Stimulated activated CD4-positive, alpha-beta T cell treated with anti-CD3 and anti-CD28 coated beads, Interleukin-4, amount 100 ng/mL, for 24 hours (primary cell): Measurements from ENCODE around the gene PITPNM2.
A peak's percentile ranks its signal among the peaks of the same experiment; 100 is the strongest.
"Not testable (repeated sequence)": the region's sequence is repeated elsewhere in the genome, so short reads cannot be mapped to it uniquely, and the experiment has no call there.

Experiments
- DNase-seq: peaks from one replicate; pipeline ENCODE4 v3.0.0-alpha.2; 2020

The PITPNM2 gene

DNA sequence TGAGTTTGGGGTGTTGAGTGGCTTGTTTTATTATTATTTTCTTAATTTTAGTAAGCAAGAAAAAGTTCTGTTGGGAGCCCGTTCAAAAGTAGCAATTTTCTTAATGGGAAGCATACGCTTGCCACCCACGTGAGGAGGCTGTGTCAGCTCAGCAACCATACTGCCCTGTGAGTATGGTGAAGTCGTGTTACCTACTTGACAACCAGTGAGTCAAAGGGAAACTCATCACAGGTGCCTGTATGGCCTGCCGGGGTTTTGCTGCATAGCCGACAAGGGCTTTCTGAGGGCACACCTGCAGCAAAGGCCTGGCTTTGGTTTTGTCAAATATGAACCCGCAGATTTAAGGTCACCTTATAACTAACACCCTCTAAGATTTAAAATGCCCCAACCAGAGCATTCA is 31.1 kb downstream of the PITPNM2 start:
- DNase-seq = peak; percentile 50

GRCh38 chr12:123118497-123118896 is 32.4 kb downstream of the PITPNM2 start:
- no peak for DNase-seq

DNA sequence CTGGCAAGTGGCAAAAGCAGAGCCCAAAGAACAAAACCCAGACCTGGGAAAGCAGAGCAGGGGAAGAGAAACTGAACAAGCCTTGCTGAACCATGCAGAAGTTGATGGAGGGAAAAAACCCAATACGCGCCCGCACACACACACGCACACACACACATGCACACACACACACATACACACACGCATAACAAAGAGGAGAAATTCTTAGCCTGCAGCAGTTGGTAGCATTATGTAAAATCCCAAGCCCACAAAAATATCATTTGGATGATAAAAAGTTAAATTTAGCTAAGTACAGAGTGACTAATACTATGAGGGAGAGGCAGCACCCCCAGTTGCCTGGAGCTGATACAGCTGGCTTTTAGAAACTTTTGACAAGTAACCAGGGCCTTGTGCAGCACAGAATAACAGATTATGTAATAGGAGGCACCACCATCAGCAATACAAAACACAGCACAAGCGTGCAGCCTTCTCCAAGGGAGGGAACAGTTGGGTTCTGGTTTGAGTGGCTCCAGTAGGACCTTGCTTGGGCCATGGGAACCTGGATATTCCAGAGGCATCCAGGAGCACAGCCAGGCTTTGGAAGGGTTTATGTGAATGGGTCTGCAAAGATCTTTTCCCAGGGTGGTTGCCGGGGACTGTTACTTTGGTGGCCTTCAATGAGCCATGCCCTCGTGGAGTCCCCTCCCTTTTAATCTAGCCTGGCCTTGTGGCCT is 35.3 kb downstream of the PITPNM2 start:
- DNase-seq = no peak

- no peak for DNase-seq
Observed at GRCh38 chr12:123114304-123115083, 36.4 kb downstream of the PITPNM2 start.

DNA sequence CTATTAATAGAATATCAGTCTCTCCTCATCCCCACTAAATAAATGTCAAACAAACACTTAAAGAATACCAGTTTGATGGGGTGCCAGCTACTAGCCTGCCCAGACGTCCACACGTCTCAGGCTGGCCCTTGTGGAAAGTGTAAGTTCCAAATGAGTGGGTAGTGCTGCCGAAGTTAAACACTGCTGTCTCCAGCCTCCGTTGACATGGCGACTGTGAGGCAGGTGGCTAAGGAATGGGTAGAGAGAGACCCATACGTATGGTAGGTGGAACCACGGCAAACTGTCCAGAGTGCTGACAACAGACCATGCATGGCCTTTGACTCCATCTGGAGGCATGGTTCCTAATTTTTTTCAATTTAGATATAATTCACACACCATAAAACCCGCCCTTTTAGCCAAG is 37.9 kb downstream of the PITPNM2 start:
- no peak for DNase-seq

- DNase-seq = no peak
Observed at GRCh38 chr12:123111498-123112165, 39.3 kb downstream of the PITPNM2 start.

DNA sequence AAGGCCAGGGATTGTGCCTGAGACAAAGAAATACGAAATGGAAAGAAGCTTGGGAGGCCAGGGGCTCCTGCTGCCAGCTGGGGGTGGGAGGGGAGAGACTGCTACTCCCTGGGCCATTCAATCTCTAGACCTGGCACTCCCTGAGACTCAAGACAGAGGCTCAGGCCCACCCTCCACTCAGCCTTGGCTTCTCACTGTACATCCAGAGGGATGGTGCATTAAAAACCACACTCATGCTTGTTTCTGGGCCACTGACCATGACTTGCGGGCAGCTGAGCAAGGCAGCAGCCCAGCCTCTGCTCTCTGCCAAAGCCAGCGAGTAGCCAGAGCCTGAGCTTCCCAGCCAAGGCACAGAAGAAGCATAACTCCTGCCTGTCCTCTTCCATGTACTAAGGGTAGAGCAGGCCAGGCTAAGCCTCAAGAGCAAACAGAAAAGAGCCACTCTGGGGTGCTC is 41.5 kb downstream of the PITPNM2 start:
- no peak for DNase-seq

DNA sequence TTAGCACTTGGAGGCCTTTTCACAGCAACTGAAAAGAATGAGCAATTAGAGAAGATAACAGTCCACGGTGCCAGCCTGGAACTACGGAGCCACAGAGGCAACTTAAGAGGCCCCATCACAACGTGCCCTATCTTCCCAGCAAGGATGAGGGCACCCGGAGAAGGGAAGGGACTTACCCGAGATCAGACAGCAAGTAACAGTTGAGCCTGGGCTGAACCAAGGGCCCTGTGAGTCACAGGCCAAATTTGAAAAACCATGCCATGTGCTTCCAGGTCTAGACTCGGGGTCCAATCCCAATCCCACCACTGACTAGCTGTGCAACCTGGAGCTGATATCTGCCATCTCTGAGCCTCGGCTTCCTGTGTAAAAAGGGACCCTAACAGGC is 42.2 kb downstream of the PITPNM2 start:
- DNase-seq = no peak

- DNase-seq = no peak
Observed at GRCh38 chr12:123107926-123108681, 42.8 kb downstream of the PITPNM2 start.

GRCh38 chr12:123106640-123107359 is 44.1 kb downstream of the PITPNM2 start:
- DNase-seq = peak; percentile 53

- no peak for DNase-seq
Observed at GRCh38 chr12:123105211-123105826, 45.6 kb downstream of the PITPNM2 start.

GRCh38 chr12:123104809-123105208 is 46.1 kb downstream of the PITPNM2 start:
- no peak for DNase-seq

DNA sequence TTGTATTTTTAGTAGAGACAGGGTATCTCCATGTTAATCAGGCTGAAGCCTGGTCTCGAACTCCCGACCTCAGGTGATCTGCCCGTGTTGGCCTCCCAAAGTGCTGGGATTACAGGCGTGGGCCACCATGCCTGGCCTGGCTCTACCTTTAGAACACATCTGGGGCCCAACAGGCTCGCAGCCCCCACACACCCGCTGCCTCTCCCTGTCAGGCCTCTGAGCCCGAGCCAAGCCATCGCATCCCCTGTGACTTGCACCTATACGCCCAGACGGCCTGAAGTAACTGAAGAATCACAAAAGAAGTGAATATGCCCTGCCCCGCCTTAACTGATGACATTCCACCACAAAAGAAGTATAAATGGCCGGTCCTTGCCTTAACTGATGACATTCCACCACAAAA is 46.8 kb downstream of the PITPNM2 start:
- not testable (repeated sequence) for DNase-seq

DNA sequence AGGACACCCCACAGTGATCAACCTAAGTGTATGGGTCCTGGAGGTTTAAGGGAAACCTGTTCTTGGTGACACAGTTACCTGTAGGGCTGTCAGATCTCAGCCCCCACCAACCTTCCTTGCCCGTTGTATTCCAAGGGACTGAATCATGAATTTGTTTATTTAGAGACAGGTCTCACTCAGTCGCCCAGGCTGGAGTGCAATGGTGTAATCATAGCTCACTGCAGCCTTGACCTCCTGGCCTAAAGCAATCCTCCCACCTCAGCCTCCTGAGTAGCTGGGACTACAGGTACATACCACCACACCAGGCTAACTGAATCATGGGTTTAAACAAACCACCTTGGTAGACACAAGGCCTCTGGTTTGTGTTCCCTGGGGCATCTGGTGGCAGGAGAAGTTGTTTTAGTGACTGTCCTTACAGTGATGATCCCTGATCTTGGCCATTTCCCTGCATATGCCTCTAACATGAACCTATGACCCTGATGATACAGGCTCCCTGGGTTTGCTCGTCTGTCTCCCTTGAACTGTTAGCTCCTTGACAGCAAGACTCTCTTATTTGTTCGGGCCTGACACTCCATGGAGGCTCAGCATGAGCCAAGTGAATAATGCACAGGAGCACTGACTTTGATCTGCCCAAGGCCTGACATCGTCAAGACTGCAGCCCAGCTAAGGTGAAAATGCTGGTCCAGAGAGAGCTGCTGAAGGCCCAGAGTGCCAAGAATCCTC is 47.9 kb downstream of the PITPNM2 start:
- no peak for DNase-seq

DNA sequence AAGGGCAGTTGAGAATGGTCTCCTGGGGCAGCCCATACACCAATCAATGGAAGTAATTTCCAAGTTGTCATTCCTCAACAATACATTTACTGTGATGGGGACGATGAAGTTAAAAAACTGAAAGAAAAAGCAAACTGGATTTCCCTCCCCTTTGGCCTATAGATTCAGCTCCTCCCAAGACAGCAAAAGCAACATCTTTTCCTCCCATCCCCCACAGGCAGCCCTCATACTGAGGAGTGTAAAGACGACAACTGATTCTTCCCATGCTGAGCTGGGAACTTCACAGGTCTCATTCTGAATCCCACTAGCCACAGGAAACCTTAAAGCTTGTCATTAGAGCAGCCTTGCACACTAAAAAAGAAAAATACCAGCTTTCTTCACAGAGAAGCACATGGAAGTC is 48.5 kb downstream of the PITPNM2 start:
- DNase-seq = no peak

DNA sequence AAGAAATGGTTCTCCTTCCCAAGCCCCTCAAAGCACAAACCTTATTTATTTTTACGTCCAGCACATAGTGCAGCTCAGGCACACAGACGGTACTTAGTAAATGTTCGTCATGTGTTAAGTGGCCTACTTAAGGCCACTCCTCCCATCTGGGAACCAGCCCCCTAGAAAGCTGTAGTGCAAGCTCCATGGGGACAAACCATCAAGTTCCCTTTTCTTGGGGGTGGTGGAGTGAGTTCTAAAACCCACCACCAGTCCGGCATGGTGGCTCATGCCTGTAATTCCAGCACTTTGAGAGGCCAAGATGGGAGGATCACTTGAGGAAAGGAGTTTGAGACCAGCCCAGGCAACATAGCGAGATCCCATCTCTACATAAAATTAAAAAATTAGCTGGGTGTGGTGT is 49.4 kb downstream of the PITPNM2 start:
- DNase-seq = no peak
